K562 (cell line): ENCODE measurements around the gene PIK3CD.

Experiments used
- CTCF ChIP-seq, 3 experiments: IDR thresholded peaks in 2 of 3; conservative IDR thresholded peaks in 1 of 3; 2 replicates each; pipeline ENCODE4 v1.5.1; 2011 to 2012; ENCODE audit warnings: low read length in 3 of 3, mild to moderate bottlenecking in 3 of 3, control low read depth in 2 of 3, improper control_type of control experiment in 1 of 3, inconsistent platforms in 1 of 3, low read depth in 1 of 3, mixed read lengths in 1 of 3, moderate library complexity in 1 of 3; ENCODE audit not compliant: insufficient read depth in 2 of 3
- EZH2 ChIP-seq: IDR thresholded peaks from 2 replicates; pipeline ENCODE4 v1.6.1; 2012; ENCODE audit warnings: low read depth, mild to moderate bottlenecking, inconsistent platforms, low read length, borderline replicate concordance
- HNRNPLL ChIP-seq: fragments of 200-400 bp; formaldehyde crosslinking; IDR thresholded peaks from 2 replicates; pipeline ENCODE4 v1.6.1; 2017; ENCODE audit warnings: low read length, low read depth, mild to moderate bottlenecking; ENCODE audit not compliant: poor library complexity, severe bottlenecking
- IRF2 ChIP-seq: sonication (generic); formaldehyde crosslinking; IDR thresholded peaks from 2 replicates; pipeline ENCODE4 v1.8.1; 2022; ENCODE audit warnings: mild to moderate bottlenecking, missing genetic modification reagents
- PCBP2 ChIP-seq: fragments of 200-400 bp; formaldehyde crosslinking; IDR thresholded peaks from 2 replicates; pipeline ENCODE4 v1.6.1; 2018; ENCODE audit warnings: low read length, low read depth, mild to moderate bottlenecking, moderate library complexity; ENCODE audit not compliant: poor library complexity, severe bottlenecking
- POLR2A ChIP-seq: fragments of 450-650 bp; conservative IDR thresholded peaks from 2 replicates; pipeline ENCODE4 v1.6.1; 2016
- POLR2AphosphoS2 ChIP-seq: IDR thresholded peaks from 2 replicates; pipeline ENCODE4 v1.6.1; 2012; ENCODE audit warnings: low read length, improper control_type of control experiment
- RCOR1 ChIP-seq, 2 experiments: IDR thresholded peaks; 2 replicates each; pipeline ENCODE4 v1.6.1; 2012; ENCODE audit warnings: low read depth in 2 of 2, low read length in 2 of 2, borderline replicate concordance in 1 of 2, improper control_type of control experiment in 1 of 2
- TEAD2 ChIP-seq: fragments of 450-650 bp; IDR thresholded peaks from 2 replicates; pipeline ENCODE4 v1.6.1; 2016; ENCODE audit warnings: missing genetic modification characterization, control low read depth, missing compliant biosample characterization
- TRIM25 ChIP-seq: fragments of 450-650 bp; IDR thresholded peaks from 2 replicates; pipeline ENCODE4 v1.7.0; 2016; ENCODE audit warnings: borderline replicate concordance
- ZNF589 ChIP-seq: fragments of 200-800 bp; sonication (Bioruptor generic); IDR thresholded peaks from 2 replicates; pipeline ENCODE4 v1.6.1; 2016; ENCODE audit warnings: low read depth, missing genetic modification characterization, missing compliant biosample characterization
- TF ChIP-seq, protein P1 (sequence below): conservative IDR thresholded peaks from 2 replicates; pipeline ENCODE4 v1.6.1; 2011; ENCODE audit warnings: low read depth, mild to moderate bottlenecking, low read length; ENCODE audit not compliant: control insufficient read depth
- TF ChIP-seq, protein P2 (sequence below): fragments of 250-450 bp; sonication (Bioruptor Pico); IDR thresholded peaks from 2 replicates; pipeline ENCODE4 v1.8.0; 2021; ENCODE audit warnings: moderate library complexity, mild to moderate bottlenecking, inconsistent platforms

- TF ChIP-seq CTCF (IDR thresholded peaks at IDR 0.05 in 2 of 3, conservative IDR thresholded peaks at IDR 0.05 in 1 of 3; ENCODE audit: insufficient read depth in 2 of 3, low read depth in 1 of 3, low read length in 3 of 3): no peak
- TF ChIP-seq EZH2: no peak
- TF ChIP-seq TRIM25: no peak
- no peak for TF ChIP-seq PCBP2
- no peak for TF ChIP-seq ZNF589 (CRISPR knock-in tag)
- no peak for TF ChIP-seq IRF2 (CRISPR knock-in tag)
- no peak for TF ChIP-seq HNRNPLL
- no peak for TF ChIP-seq POLR2A
- TF ChIP-seq, protein P1, sequence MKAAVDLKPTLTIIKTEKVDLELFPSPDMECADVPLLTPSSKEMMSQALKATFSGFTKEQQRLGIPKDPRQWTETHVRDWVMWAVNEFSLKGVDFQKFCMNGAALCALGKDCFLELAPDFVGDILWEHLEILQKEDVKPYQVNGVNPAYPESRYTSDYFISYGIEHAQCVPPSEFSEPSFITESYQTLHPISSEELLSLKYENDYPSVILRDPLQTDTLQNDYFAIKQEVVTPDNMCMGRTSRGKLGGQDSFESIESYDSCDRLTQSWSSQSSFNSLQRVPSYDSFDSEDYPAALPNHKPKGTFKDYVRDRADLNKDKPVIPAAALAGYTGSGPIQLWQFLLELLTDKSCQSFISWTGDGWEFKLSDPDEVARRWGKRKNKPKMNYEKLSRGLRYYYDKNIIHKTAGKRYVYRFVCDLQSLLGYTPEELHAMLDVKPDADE: no peak
- no peak for TF ChIP-seq POLR2AphosphoS2
- no peak for TF ChIP-seq TEAD2
- no peak for TF ChIP-seq RCOR1 (IDR thresholded peaks at IDR 0.05; ENCODE audit: borderline replicate concordance in 1 of 2, low read depth in 2 of 2, low read length in 2 of 2)
- TF ChIP-seq, protein P2, sequence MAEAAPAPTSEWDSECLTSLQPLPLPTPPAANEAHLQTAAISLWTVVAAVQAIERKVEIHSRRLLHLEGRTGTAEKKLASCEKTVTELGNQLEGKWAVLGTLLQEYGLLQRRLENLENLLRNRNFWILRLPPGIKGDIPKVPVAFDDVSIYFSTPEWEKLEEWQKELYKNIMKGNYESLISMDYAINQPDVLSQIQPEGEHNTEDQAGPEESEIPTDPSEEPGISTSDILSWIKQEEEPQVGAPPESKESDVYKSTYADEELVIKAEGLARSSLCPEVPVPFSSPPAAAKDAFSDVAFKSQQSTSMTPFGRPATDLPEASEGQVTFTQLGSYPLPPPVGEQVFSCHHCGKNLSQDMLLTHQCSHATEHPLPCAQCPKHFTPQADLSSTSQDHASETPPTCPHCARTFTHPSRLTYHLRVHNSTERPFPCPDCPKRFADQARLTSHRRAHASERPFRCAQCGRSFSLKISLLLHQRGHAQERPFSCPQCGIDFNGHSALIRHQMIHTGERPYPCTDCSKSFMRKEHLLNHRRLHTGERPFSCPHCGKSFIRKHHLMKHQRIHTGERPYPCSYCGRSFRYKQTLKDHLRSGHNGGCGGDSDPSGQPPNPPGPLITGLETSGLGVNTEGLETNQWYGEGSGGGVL (CRISPR knock-in tag): no peak
These were observed 37.8 kb upstream of the PIK3CD start for GRCh38 chr1:9613625-9614299.
